ENCODE measurements around the gene RHOBTB1. TPM values are rescaled to one million over a fixed set of nuclear protein-coding genes. Genes with fewer than 3 reads are reported as not detected.
A peak's percentile ranks its signal among the peaks of the same experiment; 100 is the strongest.
"Not testable (repeated sequence)": the region's sequence is repeated elsewhere in the genome, so short reads cannot be mapped to it uniquely, and the experiment has no call there.

The RHOBTB1 gene
- polyA plus RNA-seq, 4 donors, result 2.0 to 30.0 (median 5.0) TPM

DNA sequence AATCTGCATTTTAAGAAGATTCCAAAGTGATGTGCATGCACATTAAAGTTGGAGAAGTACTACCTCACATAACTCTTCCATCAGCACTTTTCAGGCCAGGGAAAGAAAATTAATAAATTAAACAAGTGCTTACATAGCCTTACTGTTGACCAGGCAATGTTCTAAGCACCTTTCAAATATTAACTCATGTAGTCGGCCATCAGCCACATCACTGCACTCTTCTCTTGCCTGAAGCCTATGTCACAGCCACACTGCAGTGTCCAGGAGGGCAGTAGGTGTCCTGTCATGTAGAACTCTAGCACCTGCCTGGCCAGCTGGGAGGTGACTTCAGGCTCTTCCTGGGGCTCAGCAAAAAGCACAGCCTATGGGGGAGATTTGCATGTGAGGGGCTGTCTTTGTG is 94.2 kb downstream of the RHOBTB1 start:
- FAIRE-seq, result no peak
- no peak overlapping the region for H3K27ac ChIP-seq (ENCODE audit: low read depth in 1 of 3, low read length in 2 of 3)

DNA sequence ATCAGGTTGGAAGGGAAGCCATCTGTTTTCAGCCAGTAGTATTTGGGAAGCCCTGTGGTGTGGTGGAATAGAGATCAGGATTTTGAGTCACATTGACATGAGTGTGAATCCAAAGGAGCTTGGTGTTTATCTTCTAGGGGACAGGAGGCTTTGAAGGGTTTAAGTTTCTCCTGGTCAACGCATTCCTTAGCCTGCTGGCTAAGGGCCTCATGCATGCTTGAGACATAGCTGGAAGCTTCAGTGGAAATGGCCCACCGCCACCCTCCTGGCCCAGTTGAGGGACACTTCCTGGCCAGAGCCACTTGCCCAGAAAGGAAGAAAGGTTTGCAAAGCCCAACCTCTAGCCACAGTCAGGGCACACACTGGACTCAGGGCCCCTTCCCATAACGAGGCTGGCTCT is 94.8 kb downstream of the RHOBTB1 start:
- no peak for DNase-seq
- H3K36me3 ChIP-seq (ENCODE audit: control insufficient read depth in 3 of 3, insufficient read depth in 2 of 3, low read depth in 1 of 3, low read length in 3 of 3), result no peaks in the 10 kb centered on the region
- WGBS, 3 donors, result 68 to 73% (median 69%) methylated on average over 3 of the region's 3 CpGs
- FAIRE-seq, result no peak
- no peak overlapping the region for H3K4me3 ChIP-seq (ENCODE audit: low read depth in 1 of 3, low read length in 3 of 3)
- no peak overlapping the region for H3K27ac ChIP-seq (ENCODE audit: low read depth in 1 of 3, low read length in 2 of 3)
- no peaks in the 10 kb centered on the region for H3K4me1 ChIP-seq (ENCODE audit: control insufficient read depth in 3 of 3, insufficient read depth in 2 of 3, low read depth in 1 of 3, low read length in 2 of 3)
- H3K27me3 ChIP-seq (ENCODE audit: control insufficient read depth in 3 of 3, insufficient read depth in 3 of 3, low read length in 3 of 3), result no peaks in the 10 kb centered on the region
- H3K9me3 ChIP-seq (ENCODE audit: control insufficient read depth in 2 of 2, insufficient read depth in 1 of 2, low read depth in 1 of 2, low read length in 1 of 2), result no peaks in the 10 kb centered on the region

More for the DNA sequence above, 94.2 kb downstream of the RHOBTB1 start:
- Histone ChIP-seq H3K4me3 (ENCODE audit: low read depth in 1 of 3, low read length in 3 of 3) (no peak overlapping the region), H3K9me3 (ENCODE audit: control insufficient read depth in 2 of 2, insufficient read depth in 1 of 2, low read depth in 1 of 2, low read length in 1 of 2) (no peaks in the 10 kb centered on the region), H3K4me1 (ENCODE audit: control insufficient read depth in 3 of 3, insufficient read depth in 2 of 3, low read depth in 1 of 3, low read length in 2 of 3) (no peaks in the 10 kb centered on the region), H3K36me3 (ENCODE audit: control insufficient read depth in 3 of 3, insufficient read depth in 2 of 3, low read depth in 1 of 3, low read length in 3 of 3) (no peaks in the 10 kb centered on the region), H3K27me3 (ENCODE audit: control insufficient read depth in 3 of 3, insufficient read depth in 3 of 3, low read length in 3 of 3) (no peaks in the 10 kb centered on the region)
- no peak for DNase-seq
- WGBS, 3 donors, result 71 to 75% (median 71%) methylated on average over 1 of the region's 1 CpG

GRCh38 chr10:60848680-60849079 is 95.3 kb downstream of the RHOBTB1 start:
- no peak for FAIRE-seq
- no peak for DNase-seq
- Histone ChIP-seq H3K27ac (ENCODE audit: low read depth in 1 of 3, low read length in 2 of 3) (no peak overlapping the region), H3K4me3 (ENCODE audit: low read depth in 1 of 3, low read length in 3 of 3) (no peak overlapping the region), H3K9me3 (ENCODE audit: control insufficient read depth in 2 of 2, insufficient read depth in 1 of 2, low read depth in 1 of 2, low read length in 1 of 2) (no peaks in the 10 kb centered on the region), H3K27me3 (ENCODE audit: control insufficient read depth in 3 of 3, insufficient read depth in 3 of 3, low read length in 3 of 3) (no peaks in the 10 kb centered on the region), H3K4me1 (ENCODE audit: control insufficient read depth in 3 of 3, insufficient read depth in 2 of 3, low read depth in 1 of 3, low read length in 2 of 3) (no peaks in the 10 kb centered on the region), H3K36me3 (ENCODE audit: control insufficient read depth in 3 of 3, insufficient read depth in 2 of 3, low read depth in 1 of 3, low read length in 3 of 3) (no peaks in the 10 kb centered on the region)
- WGBS, 3 donors, result 86 to 92% (median 87%) methylated on average over 5 of the region's 5 CpGs

GRCh38 chr10:60848126-60848525 is 95.9 kb downstream of the RHOBTB1 start:
- no peaks in the 10 kb centered on the region for H3K9me3 ChIP-seq (ENCODE audit: control insufficient read depth in 2 of 2, insufficient read depth in 1 of 2, low read depth in 1 of 2, low read length in 1 of 2)
- no peaks in the 10 kb centered on the region for H3K36me3 ChIP-seq (ENCODE audit: control insufficient read depth in 3 of 3, insufficient read depth in 2 of 3, low read depth in 1 of 3, low read length in 3 of 3)
- no peak for FAIRE-seq
- H3K4me3 ChIP-seq (ENCODE audit: low read depth in 1 of 3, low read length in 3 of 3), result no peak overlapping the region
- no peaks in the 10 kb centered on the region for H3K4me1 ChIP-seq (ENCODE audit: control insufficient read depth in 3 of 3, insufficient read depth in 2 of 3, low read depth in 1 of 3, low read length in 2 of 3)
- 63 to 84% (median 64%) methylated on average over 1 of the region's 1 CpG for WGBS, 3 donors
- H3K27me3 ChIP-seq (ENCODE audit: control insufficient read depth in 3 of 3, insufficient read depth in 3 of 3, low read length in 3 of 3), result no peaks in the 10 kb centered on the region
- peak in 1 of 2 donors; percentile 6 for DNase-seq
- H3K27ac ChIP-seq (ENCODE audit: low read depth in 1 of 3, low read length in 2 of 3), result no peak overlapping the region

- Histone ChIP-seq H3K36me3 (ENCODE audit: control insufficient read depth in 3 of 3, insufficient read depth in 2 of 3, low read depth in 1 of 3, low read length in 3 of 3) (no peaks in the 10 kb centered on the region), H3K27me3 (ENCODE audit: control insufficient read depth in 3 of 3, insufficient read depth in 3 of 3, low read length in 3 of 3) (no peaks in the 10 kb centered on the region), H3K4me3 (ENCODE audit: low read depth in 1 of 3, low read length in 3 of 3) (no peak overlapping the region), H3K4me1 (ENCODE audit: control insufficient read depth in 3 of 3, insufficient read depth in 2 of 3, low read depth in 1 of 3, low read length in 2 of 3) (no peaks in the 10 kb centered on the region), H3K27ac (ENCODE audit: low read depth in 1 of 3, low read length in 2 of 3) (no peak overlapping the region), H3K9me3 (ENCODE audit: control insufficient read depth in 2 of 2, insufficient read depth in 1 of 2, low read depth in 1 of 2, low read length in 1 of 2) (no peaks in the 10 kb centered on the region)
- no peak for DNase-seq
- 47 to 54% (median 52%) methylated on average over 1 of the region's 1 CpG for WGBS, 3 donors
- FAIRE-seq, result no peak
Observed at GRCh38 chr10:60846173-60846572, 97.8 kb downstream of the RHOBTB1 start.

DNA sequence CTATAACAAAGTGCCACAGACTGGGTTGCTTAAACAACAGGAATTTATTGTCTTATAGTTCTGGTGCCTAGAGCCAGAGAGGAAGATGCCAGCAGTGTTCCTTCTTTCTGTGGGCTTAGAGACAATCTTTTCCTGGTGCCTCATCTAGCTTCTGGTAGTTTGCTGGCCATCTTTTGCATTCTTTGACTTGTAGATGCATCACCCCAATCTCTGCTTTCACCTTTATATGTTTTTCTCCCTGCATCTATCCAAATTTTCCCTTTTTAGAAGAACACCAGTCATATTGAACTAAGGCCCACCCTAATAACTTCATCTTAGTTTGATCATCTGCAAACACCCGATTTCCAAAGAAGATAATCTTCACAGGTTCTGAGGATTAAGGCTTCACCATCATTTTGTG is 98.9 kb downstream of the RHOBTB1 start:
- no peak for FAIRE-seq
- DNase-seq, result no peak
- 82 to 100% (median 85%) methylated on average over 1 of the region's 1 CpG for WGBS, 3 donors

GRCh38 chr10:60842694-60843093 is 101.3 kb downstream of the RHOBTB1 start:
- FAIRE-seq, result no peak
- no peak for DNase-seq
- 91 to 96% (median 91%) methylated on average over 1 of the region's 1 CpG for WGBS, 3 donors

More for the DNA sequence above, 98.9 kb downstream of the RHOBTB1 start:
- no peaks in the 10 kb centered on the region for H3K9me3 ChIP-seq (ENCODE audit: control insufficient read depth in 2 of 2, insufficient read depth in 1 of 2, low read depth in 1 of 2, low read length in 1 of 2)
- no peak overlapping the region for H3K27ac ChIP-seq (ENCODE audit: low read depth in 1 of 3, low read length in 2 of 3)
- H3K27me3 ChIP-seq (ENCODE audit: control insufficient read depth in 3 of 3, insufficient read depth in 3 of 3, low read length in 3 of 3), result no peaks in the 10 kb centered on the region
- H3K36me3 ChIP-seq (ENCODE audit: control insufficient read depth in 3 of 3, insufficient read depth in 2 of 3, low read depth in 1 of 3, low read length in 3 of 3), result no peaks in the 10 kb centered on the region
- no peaks in the 10 kb centered on the region for H3K4me1 ChIP-seq (ENCODE audit: control insufficient read depth in 3 of 3, insufficient read depth in 2 of 3, low read depth in 1 of 3, low read length in 2 of 3)
- no peak overlapping the region for H3K4me3 ChIP-seq (ENCODE audit: low read depth in 1 of 3, low read length in 3 of 3)

DNA sequence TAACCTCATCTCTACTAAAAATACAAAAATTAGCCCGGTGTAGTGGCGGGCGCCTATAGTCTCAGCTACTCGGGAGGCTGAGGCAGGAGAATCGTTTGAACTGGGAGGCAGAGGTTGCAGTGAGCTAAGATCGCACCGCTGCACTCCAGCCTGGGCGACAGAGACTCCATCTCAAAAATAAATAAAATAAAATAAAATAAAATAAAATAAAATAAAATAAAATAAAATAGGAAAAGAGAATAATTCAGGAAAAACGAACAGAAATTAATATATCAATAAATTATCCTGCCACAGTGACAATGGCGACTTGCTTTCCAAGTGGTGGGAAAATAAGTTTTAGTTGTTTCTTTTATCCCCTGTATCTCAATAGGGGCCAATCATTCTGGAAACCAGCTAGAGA is 102.8 kb downstream of the RHOBTB1 start:
- DNase-seq; H3K9me3 ChIP-seq (ENCODE audit: control insufficient read depth in 2 of 2, insufficient read depth in 1 of 2, low read depth in 1 of 2, low read length in 1 of 2); FAIRE-seq; H3K4me1 ChIP-seq (ENCODE audit: control insufficient read depth in 3 of 3, insufficient read depth in 2 of 3, low read depth in 1 of 3, low read length in 2 of 3); H3K27me3 ChIP-seq (ENCODE audit: control insufficient read depth in 3 of 3, insufficient read depth in 3 of 3, low read length in 3 of 3); H3K4me3 ChIP-seq (ENCODE audit: low read depth in 1 of 3, low read length in 3 of 3); H3K36me3 ChIP-seq (ENCODE audit: control insufficient read depth in 3 of 3, insufficient read depth in 2 of 3, low read depth in 1 of 3, low read length in 3 of 3); H3K27ac ChIP-seq (ENCODE audit: low read depth in 1 of 3, low read length in 2 of 3): not testable (repeated sequence)
- WGBS, 3 donors, result 92 to 95% (median 92%) methylated on average over 8 to 10 of the region's 10 CpGs

More at GRCh38 chr10:60842694-60843093, 101.3 kb downstream of the RHOBTB1 start:
- Histone ChIP-seq H3K27me3 (ENCODE audit: control insufficient read depth in 3 of 3, insufficient read depth in 3 of 3, low read length in 3 of 3) (no peaks in the 10 kb centered on the region), H3K9me3 (ENCODE audit: control insufficient read depth in 2 of 2, insufficient read depth in 1 of 2, low read depth in 1 of 2, low read length in 1 of 2) (no peaks in the 10 kb centered on the region), H3K4me1 (ENCODE audit: control insufficient read depth in 3 of 3, insufficient read depth in 2 of 3, low read depth in 1 of 3, low read length in 2 of 3) (no peaks in the 10 kb centered on the region), H3K36me3 (ENCODE audit: control insufficient read depth in 3 of 3, insufficient read depth in 2 of 3, low read depth in 1 of 3, low read length in 3 of 3) (no peaks in the 10 kb centered on the region), H3K27ac (ENCODE audit: low read depth in 1 of 3, low read length in 2 of 3) (no peak overlapping the region), H3K4me3 (ENCODE audit: low read depth in 1 of 3, low read length in 3 of 3) (no peak overlapping the region)

- no peaks in the 10 kb centered on the region for H3K36me3 ChIP-seq (ENCODE audit: control insufficient read depth in 3 of 3, insufficient read depth in 2 of 3, low read depth in 1 of 3, low read length in 3 of 3)
- no peak for DNase-seq
- H3K9me3 ChIP-seq (ENCODE audit: control insufficient read depth in 2 of 2, insufficient read depth in 1 of 2, low read depth in 1 of 2, low read length in 1 of 2), result peaks cover 0 to 2% of the 10 kb centered on the region in 2 donors
- no peak for FAIRE-seq
- H3K4me1 ChIP-seq (ENCODE audit: control insufficient read depth in 3 of 3, insufficient read depth in 2 of 3, low read depth in 1 of 3, low read length in 2 of 3), result no peaks in the 10 kb centered on the region
- WGBS, 3 donors, result 74 to 90% (median 83%) methylated on average over 2 of the region's 2 CpGs
- H3K4me3 ChIP-seq (ENCODE audit: low read depth in 1 of 3, low read length in 3 of 3), result no peak overlapping the region
- no peak overlapping the region for H3K27ac ChIP-seq (ENCODE audit: low read depth in 1 of 3, low read length in 2 of 3)
- no peaks in the 10 kb centered on the region for H3K27me3 ChIP-seq (ENCODE audit: control insufficient read depth in 3 of 3, insufficient read depth in 3 of 3, low read length in 3 of 3)
Observed at GRCh38 chr10:60835049-60835448, 108.9 kb downstream of the RHOBTB1 start.

Measured in small intestine (tissue), 7 donors.